Measurements from ENCODE around the gene SSRP1.

Gene SSRP1

DNA sequence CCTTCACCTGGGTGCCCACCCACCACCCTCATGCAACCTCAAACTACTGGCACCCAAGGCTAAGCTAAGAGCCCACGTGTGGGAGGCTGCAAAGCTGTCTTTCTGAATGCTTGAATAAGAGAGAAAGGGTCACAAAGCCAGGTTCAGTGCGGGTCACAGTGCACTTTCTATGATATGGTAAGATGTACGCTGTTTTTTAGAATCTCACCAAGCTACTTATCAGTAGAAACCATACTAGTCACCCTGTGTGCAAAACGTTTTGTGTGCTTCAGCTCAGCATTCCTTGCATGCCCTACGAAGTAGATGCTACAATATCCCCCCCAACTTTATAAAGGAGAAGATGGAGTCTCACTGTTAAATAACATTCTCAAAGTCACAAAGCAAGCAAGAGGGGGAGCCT lies 17.3 kb upstream of the SSRP1 start:
- TF ChIP-seq CEBPB (IDR thresholded peaks at IDR 0.05): no peak
- no peak for TF ChIP-seq EGR1 (IDR thresholded peaks at IDR 0.05)
- TF ChIP-seq ZBTB7A (IDR thresholded peaks at IDR 0.05; ENCODE audit: low read depth): no peak
- no peak for TF ChIP-seq TAF1 (IDR thresholded peaks at IDR 0.05; ENCODE audit: low read depth)
- TF ChIP-seq TEAD4 (IDR thresholded peaks at IDR 0.05): no peak
- TF ChIP-seq USF1 (IDR thresholded peaks at IDR 0.05): no peak
- no peak for TF ChIP-seq YY1 (IDR thresholded peaks at IDR 0.05; ENCODE audit: low read depth)
- TF ChIP-seq TCF12 (IDR thresholded peaks at IDR 0.05; ENCODE audit: low read depth): no peak
- no peak for TF ChIP-seq FOXM1 (IDR thresholded peaks at IDR 0.05; ENCODE audit: borderline replicate concordance, low read depth)
- no peak for TF ChIP-seq EP300 (IDR thresholded peaks at IDR 0.05; ENCODE audit: borderline replicate concordance)

DNA sequence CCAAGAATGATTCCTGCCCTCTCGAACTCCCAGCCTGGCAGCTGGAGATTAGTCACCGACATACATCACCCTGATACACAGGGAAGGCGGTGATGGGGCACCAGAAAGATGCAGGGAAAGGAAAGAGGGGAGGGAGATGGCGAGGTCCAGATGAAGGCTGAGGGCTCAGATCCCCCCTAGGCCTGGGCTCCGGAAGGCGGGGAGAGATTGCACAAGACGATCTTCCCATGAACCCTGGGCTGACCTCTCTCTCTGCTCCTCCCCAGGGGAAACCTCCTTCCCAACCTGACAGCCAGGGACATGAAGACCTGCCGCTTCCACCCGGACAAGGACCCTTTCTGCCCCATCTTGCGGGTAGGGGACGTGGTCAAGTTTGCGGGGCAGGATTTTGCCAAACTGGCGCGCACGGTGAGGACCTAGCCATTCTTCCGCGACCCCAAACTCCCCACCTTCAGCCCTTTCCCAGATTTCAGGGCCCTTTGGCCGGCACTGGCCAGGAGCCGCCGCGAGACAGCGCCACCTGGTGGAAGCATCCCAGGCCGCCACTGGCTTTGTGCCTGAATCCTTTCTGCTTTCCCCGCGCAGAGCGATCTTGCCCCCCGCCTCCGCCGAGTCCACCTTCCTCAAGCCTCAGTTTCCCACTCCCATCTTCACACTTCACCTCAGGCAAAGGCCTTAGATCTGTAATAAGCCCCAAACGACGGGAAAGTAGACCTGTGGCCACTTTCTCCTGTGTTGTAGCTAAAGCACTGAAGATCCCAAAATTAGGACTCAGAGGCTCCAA lies 14.0 kb upstream of the SSRP1 start:
- no peak for TF ChIP-seq FOXM1 (IDR thresholded peaks at IDR 0.05; ENCODE audit: borderline replicate concordance, low read depth)
- TF ChIP-seq EGR1 (IDR thresholded peaks at IDR 0.05): no peak
- peak; percentile 47; the same call in 1 of the 2 replicates for TF ChIP-seq NFIC (IDR thresholded peaks at IDR 0.05)
- TF ChIP-seq TEAD4 (IDR thresholded peaks at IDR 0.05): no peak
- peak; percentile 41; the same call in 1 of the 2 replicates for TF ChIP-seq RAD21 (IDR thresholded peaks at IDR 0.05; ENCODE audit: low read depth)
- TF ChIP-seq ZBTB7A (IDR thresholded peaks at IDR 0.05; ENCODE audit: low read depth): no peak
- TF ChIP-seq USF1 (IDR thresholded peaks at IDR 0.05): no peak
- TF ChIP-seq YY1 (IDR thresholded peaks at IDR 0.05; ENCODE audit: low read depth): no peak
- TF ChIP-seq REST (IDR thresholded peaks at IDR 0.05; ENCODE audit: low read depth): no peak

DNA sequence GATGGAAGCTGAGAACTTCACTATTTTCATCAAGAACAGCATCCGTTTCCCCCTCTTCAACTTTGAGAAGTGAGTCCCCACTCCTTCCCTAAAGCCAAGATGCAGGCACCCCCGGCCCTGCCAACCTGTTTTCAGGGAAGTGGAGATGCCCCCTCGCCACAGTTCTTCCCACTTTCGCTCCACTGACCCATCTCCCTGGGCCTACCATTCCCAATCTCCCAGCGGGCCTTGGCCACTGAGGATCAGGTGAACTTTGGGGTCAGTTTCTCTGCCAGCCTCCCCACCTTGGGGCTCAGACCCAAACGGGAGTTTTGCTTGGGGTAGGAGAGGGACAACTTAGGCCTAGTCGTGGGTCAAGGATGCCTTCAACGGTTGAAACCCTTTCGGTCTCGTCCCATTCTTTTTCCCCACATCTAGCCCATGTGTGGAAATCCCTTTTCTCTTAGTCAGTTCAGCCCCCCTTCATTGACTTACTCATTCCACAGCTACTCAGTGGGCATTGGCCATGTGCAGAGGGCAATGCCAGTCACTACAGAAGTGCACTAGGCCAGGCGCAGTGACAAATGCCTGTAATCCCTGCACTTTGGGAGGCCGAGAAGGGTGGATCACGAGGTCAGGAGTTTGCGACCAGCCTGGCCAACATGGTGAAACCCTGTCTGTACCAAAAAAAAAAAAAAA lies 13.1 kb upstream of the SSRP1 start:
- no peak for TF ChIP-seq YY1 (IDR thresholded peaks at IDR 0.05; ENCODE audit: low read depth)
- TF ChIP-seq ZBTB7A (IDR thresholded peaks at IDR 0.05; ENCODE audit: low read depth): no peak
- no peak for TF ChIP-seq MAX (IDR thresholded peaks at IDR 0.05)
- TF ChIP-seq TAF1 (IDR thresholded peaks at IDR 0.05; ENCODE audit: low read depth): no peak
- TF ChIP-seq CEBPB (IDR thresholded peaks at IDR 0.05): no peak
- TF ChIP-seq TCF12 (IDR thresholded peaks at IDR 0.05; ENCODE audit: low read depth): no peak
- TF ChIP-seq RAD21 (IDR thresholded peaks at IDR 0.05; ENCODE audit: low read depth): no peak
- no peak for TF ChIP-seq FOXM1 (IDR thresholded peaks at IDR 0.05; ENCODE audit: borderline replicate concordance, low read depth)
- TF ChIP-seq CREB1 (IDR thresholded peaks at IDR 0.05; ENCODE audit: low read depth): no peak
- no peak for TF ChIP-seq EGR1 (IDR thresholded peaks at IDR 0.05)
- no peak for TF ChIP-seq NFIC (IDR thresholded peaks at IDR 0.05)

- TF ChIP-seq MAX (IDR thresholded peaks at IDR 0.05) (no peak), TAF1 (IDR thresholded peaks at IDR 0.05; ENCODE audit: low read depth) (no peak), CEBPB (IDR thresholded peaks at IDR 0.05) (no peak), CREB1 (IDR thresholded peaks at IDR 0.05; ENCODE audit: low read depth) (no peak), RAD21 (IDR thresholded peaks at IDR 0.05; ENCODE audit: low read depth) (no peak), FOXM1 (IDR thresholded peaks at IDR 0.05; ENCODE audit: borderline replicate concordance, low read depth) (no peak), REST (IDR thresholded peaks at IDR 0.05; ENCODE audit: low read depth) (no peak), USF1 (IDR thresholded peaks at IDR 0.05) (no peak)
Observed at GRCh38 chr11:57348052-57348451, 12.4 kb upstream of the SSRP1 start.

DNA sequence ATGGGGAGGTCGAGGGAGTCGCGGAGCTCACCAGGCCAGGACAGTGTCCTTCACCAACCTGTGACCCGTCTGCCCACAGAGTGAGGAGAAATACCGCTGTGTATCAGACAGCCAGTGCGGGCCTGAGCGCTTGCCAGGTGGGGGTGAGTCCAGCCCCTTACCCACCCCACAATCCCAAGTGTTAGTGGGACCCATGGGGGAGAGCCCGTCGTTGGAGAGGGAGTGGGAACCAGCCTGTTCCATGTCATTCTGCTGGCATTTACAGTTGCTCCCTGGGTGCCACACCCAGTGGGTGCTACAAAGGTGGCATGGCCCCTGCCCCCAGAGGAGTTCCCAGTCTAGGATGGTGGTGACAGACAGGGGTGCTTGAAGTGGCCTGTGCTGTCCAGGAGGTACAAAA lies 11.6 kb upstream of the SSRP1 start:
- TF ChIP-seq CEBPB (IDR thresholded peaks at IDR 0.05) (no peak), MAX (IDR thresholded peaks at IDR 0.05) (no peak), TCF12 (IDR thresholded peaks at IDR 0.05; ENCODE audit: low read depth) (no peak), REST (IDR thresholded peaks at IDR 0.05; ENCODE audit: low read depth) (no peak), TEAD4 (IDR thresholded peaks at IDR 0.05) (no peak), CREB1 (IDR thresholded peaks at IDR 0.05; ENCODE audit: low read depth) (no peak), NFIC (IDR thresholded peaks at IDR 0.05) (no peak), TAF1 (IDR thresholded peaks at IDR 0.05; ENCODE audit: low read depth) (no peak), FOXM1 (IDR thresholded peaks at IDR 0.05; ENCODE audit: borderline replicate concordance, low read depth) (no peak), EP300 (IDR thresholded peaks at IDR 0.05; ENCODE audit: borderline replicate concordance) (no peak)

Measured in Ishikawa (cell line).